Measurements from ENCODE around the gene TRPC5OS. TPM values are rescaled to one million over a fixed set of nuclear protein-coding genes. Genes with fewer than 3 reads are reported as not detected.

The TRPC5OS gene
- total and polyA plus RNA-seq, 4 donors = 0.02 TPM; not detected in 3

DNA sequence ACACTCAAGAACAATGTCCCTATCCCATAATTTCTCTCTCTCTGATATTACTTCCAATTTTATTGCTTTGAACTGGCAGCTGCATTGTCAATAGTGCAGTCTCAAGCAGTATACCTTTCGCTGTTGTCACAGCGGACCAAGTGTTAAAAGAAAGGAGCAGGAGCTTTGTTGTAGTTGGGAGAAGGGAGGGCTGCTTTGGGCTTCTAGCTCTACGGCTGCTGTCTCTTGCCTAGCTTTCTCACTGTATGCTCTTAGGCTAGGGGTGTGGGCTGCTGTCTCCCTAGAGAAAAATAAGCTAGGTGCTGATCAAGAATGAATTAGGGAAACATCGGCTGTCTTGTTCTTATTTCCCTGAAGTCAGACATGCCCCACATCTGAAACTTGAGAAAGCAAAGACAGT lies 52.5 kb downstream of the TRPC5OS start:
- TF ChIP-seq GABPA (IDR thresholded peaks at IDR 0.05 in 1 of 2, conservative IDR thresholded peaks at IDR 0.05 in 1 of 2) (no peak), MAX (IDR thresholded peaks at IDR 0.05) (no peak), NR2F2 (IDR thresholded peaks at IDR 0.05) (no peak), CTCF (IDR thresholded peaks at IDR 0.05; ENCODE audit: low read depth, low read length, missing input control) (no peak), SP1 (IDR thresholded peaks at IDR 0.05) (no peak), FOXA2 (IDR thresholded peaks at IDR 0.05) (no peak), JUND (IDR thresholded peaks at IDR 0.05) (no peak), RAD21 (IDR thresholded peaks at IDR 0.05) (no peak), HNF4G (IDR thresholded peaks at IDR 0.05) (no peak), REST (IDR thresholded peaks at IDR 0.05) (no peak), HNF4A (conservative IDR thresholded peaks at IDR 0.05) (no peak), FOXA1 (IDR thresholded peaks at IDR 0.05) (no peak), TAF1 (conservative IDR thresholded peaks at IDR 0.05) (no peak)
- TF ChIP-seq, protein P1, sequence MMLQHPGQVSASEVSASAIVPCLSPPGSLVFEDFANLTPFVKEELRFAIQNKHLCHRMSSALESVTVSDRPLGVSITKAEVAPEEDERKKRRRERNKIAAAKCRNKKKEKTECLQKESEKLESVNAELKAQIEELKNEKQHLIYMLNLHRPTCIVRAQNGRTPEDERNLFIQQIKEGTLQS (IDR thresholded peaks at IDR 0.05) = no peak
- H3K36me3 ChIP-seq (ENCODE audit: control insufficient read depth in 4 of 4, insufficient read depth in 3 of 4, low read depth in 1 of 4, low read length in 3 of 4) = no peaks in the 10 kb centered on the region
- H3K4me3 ChIP-seq (ENCODE audit: low read depth in 1 of 3, low read length in 3 of 3) = no peak overlapping the region
- 87% methylated on average over 4 of the region's 4 CpGs for WGBS
- DNase-seq (ENCODE audit: low spot score) = no peak
- H3K27ac ChIP-seq (ENCODE audit: low read depth in 1 of 2, low read length in 2 of 2) = no peak overlapping the region
- H3K9ac ChIP-seq (ENCODE audit: low read depth in 1 of 2, low read length in 2 of 2) = no peak overlapping the region
- H3K4me1 ChIP-seq (ENCODE audit: control insufficient read depth in 4 of 4, insufficient read depth in 4 of 4, low read length in 3 of 4) = no peaks in the 10 kb centered on the region
- no peaks in the 10 kb centered on the region for H3K9me3 ChIP-seq (ENCODE audit: control insufficient read depth in 4 of 4, low read length in 3 of 4)
- H3K27me3 ChIP-seq (ENCODE audit: control insufficient read depth in 4 of 4, insufficient read depth in 4 of 4, low read length in 3 of 4) = no peaks in the 10 kb centered on the region

Other genes with a start within 250 kb of the TRPC5OS start
- 10 to 100 TPM; 24.0 to 35.4 TPM for gene ALG13, start 195.0 kb upstream of the TRPC5OS start, total RNA-seq
- gene ALG13, start 195.0 kb upstream of the TRPC5OS start, polyA plus RNA-seq = 10 to 100 TPM; 21.1 to 37.1 TPM
- gene TRPC5, start 206.6 kb downstream of the TRPC5OS start, total RNA-seq = 1 to 10 TPM in 1 of 2 donors, under 1 TPM in 1; 0.56 to 2.4 TPM
- gene TRPC5, start 206.6 kb downstream of the TRPC5OS start, polyA plus RNA-seq = under 1 TPM; 0.27 to 0.50 TPM
- under 1 TPM; 0.05 to 0.42 TPM for gene RTL4, start 206.8 kb downstream of the TRPC5OS start, total RNA-seq
- under 1 TPM; 0.31 to 0.58 TPM for gene RTL4, start 206.8 kb downstream of the TRPC5OS start, polyA plus RNA-seq

Data from liver (tissue), 9 donors.